Stomach (tissue), 9 donors: ENCODE measurements around the gene TPRG1L. TPM values are rescaled to one million over a fixed set of nuclear protein-coding genes. Genes with fewer than 3 reads are reported as not detected.

Source experiments
- DNase-seq, 2 donors: peaks; one replicate each; pipeline versions ENCODE4 v3.0.0 to v3.0.0-alpha.2; 2013 to 2019
- H3K27ac ChIP-seq, 5 donors: fragments of 200-600 bp in 4 of 5; sonication (generic) in 4 of 5; one replicate each; pipeline ENCODE4 v1.5.1; 2013 to 2019; ENCODE audit warnings: mild to moderate bottlenecking in 1 of 5, moderate library complexity in 1 of 5
- H3K27me3 ChIP-seq, 3 donors: fragments of 200-600 bp; sonication (generic); one replicate each; pipeline ENCODE4 v1.5.1; 2017 to 2019; ENCODE audit warnings: mixed run types in 1 of 3
- H3K36me3 ChIP-seq, 4 donors: fragments of 200-600 bp; sonication (generic); 1 replicate in 3 of 4; 2 replicates in 1 of 4; pipeline ENCODE4 v1.5.1; 2016 to 2019
- H3K4me1 ChIP-seq, 4 donors: fragments of 200-600 bp; sonication (generic); one replicate each; pipeline ENCODE4 v1.5.1; 2016 to 2019
- H3K4me3 ChIP-seq, 4 donors: fragments of 200-600 bp; sonication (generic) in 3 of 4; one replicate each; pipeline ENCODE4 v1.5.1; 2016 to 2019; ENCODE audit warnings: mild to moderate bottlenecking in 1 of 4
- H3K9me3 ChIP-seq, 4 donors: fragments of 200-600 bp; sonication (generic); one replicate each; pipeline ENCODE4 v1.5.1; 2016 to 2019
- EP300 ChIP-seq: sonication (generic); formaldehyde crosslinking; IDR thresholded peaks from one replicate; pipeline ENCODE4 v1.6.1; 2017; ENCODE audit warnings: antibody characterized with exemption
- POLR2A ChIP-seq, 4 donors: fragments of 450-650 bp; IDR thresholded peaks; one replicate each; pipeline ENCODE4 v1.6.1; 2016; ENCODE audit warnings: antibody characterized with exemption in 4 of 4, control low read depth in 2 of 4, mild to moderate bottlenecking in 1 of 4, moderate library complexity in 1 of 4
- POLR2AphosphoS5 ChIP-seq, 3 donors: sonication (generic); formaldehyde crosslinking; IDR thresholded peaks; one replicate each; pipeline ENCODE4 v1.6.1; 2016; ENCODE audit warnings: antibody characterized with exemption in 3 of 3
- WGBS, 5 donors: extraction: QIAGEN DNeasy Blood & Tissue Kit in 3 of 5; methylation state at CpG; one replicate each; pipeline versions ENCODE4 v1.1.5 to v1.1.7; 2013 to 2018; 5-methylcytosine and 5-hydroxymethylcytosine counted together
- intact Hi-C: fragments of 100-400 bp; cut with DNase I; formaldehyde crosslinking; loops from one replicate; pipeline ENCODE4 v1.15.1; 2023; ENCODE audit warnings: low total_unique reads
- polyA plus RNA-seq, 3 donors: library from polyadenylated mRNA; stranded (reverse); fragments of 200-250 nt; gene quantifications; one replicate each; pipeline ENCODE4 v1.2.3, GENCODE V29; 2013
- total RNA-seq, 5 donors: library from RNA; depleted of rRNA; stranded (reverse); fragments of >200 nt; gene quantifications; one replicate each; pipeline versions ENCODE4 v1.1.0 to v1.2.3, GENCODE V29; 2014 to 2016
- TF ChIP-seq, protein P1 (sequence below), 7 experiments: fragments of 450-650 bp in 4 of 7; fragments of 200-600 bp in 3 of 7; sonication (generic) in 3 of 7; IDR thresholded peaks; one replicate each; pipeline ENCODE4 v1.5.1; 2016 to 2019; ENCODE audit warnings: antibody characterized with exemption in 7 of 7, control low read depth in 2 of 7, mild to moderate bottlenecking in 1 of 7
- donor health status: healthy with polysubstance abuse.
- donor health status: Bipolar disorder and iron deficiency.
- donor health status: healthy.

Gene TPRG1L
- total and polyA plus RNA-seq, 8 donors, result 21.6 to 60.0 (median 30.4) TPM

DNA sequence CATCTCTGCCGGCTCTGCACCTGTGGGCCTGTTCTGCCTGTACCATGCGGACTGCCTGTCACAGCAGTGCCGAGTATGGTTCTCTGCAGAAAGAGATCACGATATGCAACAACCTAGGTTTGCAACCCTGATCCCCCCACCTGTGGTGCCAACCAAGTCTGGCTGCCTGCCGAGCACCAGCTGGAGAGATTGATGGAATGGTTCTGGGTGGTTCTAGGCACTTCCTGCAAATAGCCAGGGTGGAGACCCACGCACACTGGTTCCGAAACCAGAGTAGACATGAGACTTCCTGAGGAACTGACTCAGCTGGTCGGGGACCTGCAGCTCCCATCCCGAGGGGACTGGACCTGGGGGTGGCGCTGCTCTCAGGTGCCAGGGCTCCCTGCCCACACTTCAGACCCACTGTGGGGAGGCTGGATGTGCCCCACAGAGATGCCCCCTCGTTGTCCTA lies 5.4 kb downstream of the TPRG1L start:
- H3K36me3 ChIP-seq, result peaks cover 56 to 88% (median 84%) of the 10 kb centered on the region in 4 donors
- TF ChIP-seq, protein P1, sequence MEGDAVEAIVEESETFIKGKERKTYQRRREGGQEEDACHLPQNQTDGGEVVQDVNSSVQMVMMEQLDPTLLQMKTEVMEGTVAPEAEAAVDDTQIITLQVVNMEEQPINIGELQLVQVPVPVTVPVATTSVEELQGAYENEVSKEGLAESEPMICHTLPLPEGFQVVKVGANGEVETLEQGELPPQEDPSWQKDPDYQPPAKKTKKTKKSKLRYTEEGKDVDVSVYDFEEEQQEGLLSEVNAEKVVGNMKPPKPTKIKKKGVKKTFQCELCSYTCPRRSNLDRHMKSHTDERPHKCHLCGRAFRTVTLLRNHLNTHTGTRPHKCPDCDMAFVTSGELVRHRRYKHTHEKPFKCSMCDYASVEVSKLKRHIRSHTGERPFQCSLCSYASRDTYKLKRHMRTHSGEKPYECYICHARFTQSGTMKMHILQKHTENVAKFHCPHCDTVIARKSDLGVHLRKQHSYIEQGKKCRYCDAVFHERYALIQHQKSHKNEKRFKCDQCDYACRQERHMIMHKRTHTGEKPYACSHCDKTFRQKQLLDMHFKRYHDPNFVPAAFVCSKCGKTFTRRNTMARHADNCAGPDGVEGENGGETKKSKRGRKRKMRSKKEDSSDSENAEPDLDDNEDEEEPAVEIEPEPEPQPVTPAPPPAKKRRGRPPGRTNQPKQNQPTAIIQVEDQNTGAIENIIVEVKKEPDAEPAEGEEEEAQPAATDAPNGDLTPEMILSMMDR (IDR thresholded peaks at IDR 0.05), result no peak
- no peak for TF ChIP-seq POLR2A (IDR thresholded peaks at IDR 0.05)
- TF ChIP-seq POLR2AphosphoS5 (IDR thresholded peaks at IDR 0.05), result no peak
- no peak for TF ChIP-seq EP300
- WGBS, 5 donors, result 75 to 86% (median 78%) methylated on average over 7 to 11 of the region's 11 CpGs
- intact Hi-C loops, result no loop called here
- no peak overlapping the region for H3K27ac ChIP-seq
- H3K9me3 ChIP-seq, result no peaks in the 10 kb centered on the region
- no peak for DNase-seq
- no peak overlapping the region for H3K4me3 ChIP-seq
- H3K27me3 ChIP-seq, result no peaks in the 10 kb centered on the region
- H3K4me1 ChIP-seq, result peaks cover 5 to 14% (median 11%) of the 10 kb centered on the region in 4 donors

DNA sequence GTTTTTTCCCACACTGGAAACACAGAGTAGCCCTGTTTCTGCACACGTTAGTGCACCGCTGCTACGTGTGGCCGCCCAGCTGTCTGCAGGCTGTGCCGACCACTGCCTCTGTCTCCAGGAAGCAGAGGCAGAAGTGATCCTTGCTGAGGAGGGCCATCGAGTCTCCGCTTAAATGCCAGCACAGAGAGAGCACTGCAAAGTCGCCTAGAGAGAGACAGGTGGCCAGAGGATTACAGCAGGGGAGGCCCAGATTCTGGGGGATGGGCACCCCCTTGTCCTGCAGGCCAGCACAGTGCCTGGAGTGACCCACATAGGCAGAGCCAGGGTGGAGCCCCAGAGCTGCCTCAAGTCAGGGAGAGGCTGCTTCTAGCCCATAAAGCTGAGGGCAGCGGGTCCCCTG lies 6.1 kb downstream of the TPRG1L start:
- no peaks in the 10 kb centered on the region for H3K27me3 ChIP-seq
- no peak overlapping the region for H3K27ac ChIP-seq
- no peak for TF ChIP-seq EP300
- TF ChIP-seq, protein P1 (IDR thresholded peaks at IDR 0.05), result no peak
- no peak for TF ChIP-seq POLR2AphosphoS5 (IDR thresholded peaks at IDR 0.05)
- no peak for TF ChIP-seq POLR2A (IDR thresholded peaks at IDR 0.05)
- H3K4me3 ChIP-seq, result no peak overlapping the region
- intact Hi-C loops, result no loop called here
- no peaks in the 10 kb centered on the region for H3K9me3 ChIP-seq
- WGBS, 5 donors, result 69 to 84% (median 79%) methylated on average over 9 of the region's 9 CpGs
- peaks cover 1 to 8% (median 4%) of the 10 kb centered on the region in 4 donors for H3K4me1 ChIP-seq
- no peak for DNase-seq
- H3K36me3 ChIP-seq, result peaks cover 62 to 95% (median 91%) of the 10 kb centered on the region in 4 donors

DNA sequence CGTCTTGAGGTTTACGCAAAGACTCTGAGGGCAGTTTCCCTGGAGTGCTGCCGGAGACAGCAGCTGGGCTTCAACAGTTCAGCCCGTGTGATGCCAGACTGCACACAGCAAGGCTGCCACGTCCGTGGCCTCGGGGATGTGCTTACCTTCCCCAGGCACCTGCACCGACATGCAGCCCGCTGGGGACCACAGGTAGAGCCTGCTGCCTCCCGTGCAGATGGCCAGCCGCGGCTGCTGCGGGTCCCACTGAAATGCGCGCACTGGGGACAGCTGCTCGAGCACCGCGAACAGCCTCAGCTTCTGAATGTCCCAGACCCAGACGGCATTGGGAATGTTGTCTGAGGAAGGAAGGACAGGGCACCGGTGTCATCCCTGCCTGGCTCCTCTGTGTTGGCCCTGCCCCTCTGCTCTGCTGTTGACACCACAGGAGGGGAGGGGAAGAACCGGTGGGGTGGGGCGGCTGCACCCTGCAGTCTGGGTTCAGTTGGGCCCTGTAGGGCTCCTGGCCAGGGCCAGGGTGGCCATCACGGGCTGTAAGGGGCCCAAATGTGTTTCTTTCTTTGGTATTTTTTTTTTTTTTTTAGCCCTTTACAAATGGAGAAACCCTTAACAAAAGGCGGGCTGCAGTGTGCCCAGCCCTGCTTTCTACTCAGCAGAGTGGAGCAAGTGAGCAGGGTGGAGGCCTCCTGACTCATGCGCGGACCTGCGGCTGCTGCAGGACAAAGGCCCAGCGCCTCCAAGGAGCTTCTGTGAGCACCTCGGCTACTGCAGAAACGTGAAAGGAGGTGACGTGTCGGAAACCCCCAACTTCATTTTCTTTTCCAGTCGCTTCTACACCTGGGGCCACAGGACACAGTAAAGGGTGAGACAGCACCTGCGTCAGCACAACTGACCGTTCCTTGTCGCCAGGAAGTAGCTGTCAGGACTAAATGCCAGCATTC lies 6.8 kb downstream of the TPRG1L start:
- TF ChIP-seq EP300, result no peak
- TF ChIP-seq, protein P1 (IDR thresholded peaks at IDR 0.05), result no peak
- TF ChIP-seq POLR2AphosphoS5 (IDR thresholded peaks at IDR 0.05), result no peak
- no peak for TF ChIP-seq POLR2A (IDR thresholded peaks at IDR 0.05)
- no peaks in the 10 kb centered on the region for H3K27me3 ChIP-seq
- H3K4me3 ChIP-seq, result no peak overlapping the region
- no peak overlapping the region for H3K27ac ChIP-seq
- H3K36me3 ChIP-seq, result peaks cover 66 to 100% (median 97%) of the 10 kb centered on the region in 4 donors
- peak in 1 of 2 donors; percentile 56 for DNase-seq
- WGBS, 5 donors, result 84 to 90% (median 87%) methylated on average over 30 to 36 of the region's 36 CpGs
- no peaks in the 10 kb centered on the region for H3K9me3 ChIP-seq
- intact Hi-C loops, result no loop called here
- H3K4me1 ChIP-seq, result peaks cover 0 to 3% (median 0%) of the 10 kb centered on the region in 4 donors

DNA sequence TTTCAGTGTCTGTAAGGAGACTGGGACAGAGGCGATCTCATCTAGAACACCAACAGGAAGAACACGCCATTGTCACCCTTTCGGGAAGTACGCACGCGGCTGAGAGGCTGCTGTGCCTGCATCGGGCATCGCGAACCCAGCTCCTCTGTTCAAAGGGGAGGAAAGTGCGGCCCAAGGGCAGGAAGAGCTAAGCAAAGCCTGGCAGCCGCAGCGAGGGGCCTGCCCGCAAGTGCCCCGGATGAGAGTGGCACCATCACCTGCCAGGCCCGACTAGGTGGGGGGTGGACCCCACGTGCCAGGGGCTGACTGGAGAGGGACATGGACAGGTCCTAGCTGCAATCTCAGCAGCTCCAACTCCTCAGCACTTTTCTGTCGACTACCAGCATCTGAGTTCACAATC lies 7.5 kb downstream of the TPRG1L start:
- Histone ChIP-seq H3K36me3 (peaks cover 68 to 100% (median 100%) of the 10 kb centered on the region in 4 donors), H3K4me3 (no peak overlapping the region), H3K9me3 (no peaks in the 10 kb centered on the region), H3K4me1 (no peaks in the 10 kb centered on the region), H3K27ac (no peak overlapping the region), H3K27me3 (no peaks in the 10 kb centered on the region)
- 93 to 96% (median 95%) methylated on average over 17 of the region's 17 CpGs for WGBS, 5 donors
- no peak for TF ChIP-seq POLR2AphosphoS5 (IDR thresholded peaks at IDR 0.05)
- TF ChIP-seq, protein P1 (IDR thresholded peaks at IDR 0.05), result no peak
- intact Hi-C loops, result no loop called here
- DNase-seq, result no peak
